A549 (cell line): ENCODE measurements around the gene UBAC1. TPM values are rescaled to one million over a fixed set of nuclear protein-coding genes. Genes with fewer than 3 reads are reported as not detected.

Experiments used
- ATAC-seq, 2 experiments: fragments of 200-7000 bp in 1 of 2; fragments of >200 bp in 1 of 2; cut with Nextera tagmentation in 1 of 2; cut with Tn5 transposase in 1 of 2; 3 replicates each; pipeline versions ENCODE4 v1.8.0 to v1.9.1; 2018 to 2020; ENCODE audit warnings: mild to moderate bottlenecking in 1 of 2, moderate library complexity in 1 of 2
- CTCF ChIA-PET: fragments of 300-600 bp; sonication (Branson Sonifier 250); formaldehyde crosslinking; extraction: SDS; loops from one replicate; lab custom pipeline; 2021; ENCODE audit warnings: antibody characterized with exemption, inconsistent platforms; lab: Yijun Ruan, JAX
- POLR2A ChIA-PET: fragments of 350-600 bp; formaldehyde crosslinking; extraction: SDS; loops from one replicate; lab custom pipeline; 2021; ENCODE audit warnings: antibody characterized with exemption, inconsistent platforms; lab: Yijun Ruan, JAX
- DNase-seq, 2 experiments: peaks; one replicate each; pipeline versions ENCODE4 v3.0.0 to v3.0.0-alpha.2; 2011 to 2016; ENCODE audit warnings: low read depth in 1 of 2, low spot score in 1 of 2
- FAIRE-seq: peaks from 2 replicates; lab custom pipeline; 2011; peaks lifted over from hg19 to GRCh38; lab: Jason Lieb, UNC
- H3K27ac ChIP-seq, 2 experiments: fragments of >200 bp; sonication (Bioruptor Twin); formaldehyde crosslinking; 3 replicates each; pipeline ENCODE4 v1.5.1; 2016 to 2017
- H3K4me1 ChIP-seq: fragments of >200 bp; sonication (Bioruptor Twin); formaldehyde crosslinking; 3 replicates; pipeline ENCODE4 v1.6.1; 2016
- H3K4me2 ChIP-seq: fragments of >200 bp; sonication (Bioruptor Twin); formaldehyde crosslinking; 3 replicates; pipeline ENCODE4 v1.6.1; 2016
- H3K4me3 ChIP-seq: fragments of >200 bp; sonication (Bioruptor Twin); formaldehyde crosslinking; 3 replicates; pipeline ENCODE4 v1.5.1; 2016
- H3K9me3 ChIP-seq: fragments of >200 bp; sonication (Bioruptor Twin); formaldehyde crosslinking; 3 replicates; pipeline ENCODE4 v1.6.1; 2016
- CEBPB ChIP-seq, 2 experiments: fragments of >200 bp in 1 of 2; sonication (Bioruptor Twin) in 1 of 2; formaldehyde crosslinking in 1 of 2; IDR thresholded peaks; 2 replicates each; pipeline ENCODE4 v1.6.1; 2012 to 2016
- CHD4 ChIP-seq: fragments of 200-600 bp; sonication (generic); IDR thresholded peaks from 2 replicates; pipeline ENCODE4 v1.6.1; 2016; ENCODE audit warnings: antibody characterized with exemption, mild to moderate bottlenecking, borderline replicate concordance
- CTCF ChIP-seq: fragments of >200 bp; sonication (Bioruptor Twin); formaldehyde crosslinking; IDR thresholded peaks from 3 replicates; pipeline ENCODE4 v1.5.1; 2016
- FOXS1 ChIP-seq: fragments of 250-450 bp; sonication (Bioruptor Pico); IDR thresholded peaks from 2 replicates; pipeline ENCODE4 v1.5.0; 2020; ENCODE audit warnings: mild to moderate bottlenecking, moderate library complexity
- GATA3 ChIP-seq: IDR thresholded peaks from 2 replicates; pipeline ENCODE4 v1.6.1; 2012; ENCODE audit warnings: borderline replicate concordance
- HMGXB4 ChIP-seq: fragments of 250-450 bp; sonication (Bioruptor Pico); IDR thresholded peaks from 2 replicates; pipeline ENCODE4 v1.5.0; 2021; ENCODE audit warnings: mild to moderate bottlenecking, moderate library complexity, borderline replicate concordance
- HOXB5 ChIP-seq: fragments of 250-450 bp; sonication (Bioruptor Pico); IDR thresholded peaks from 2 replicates; pipeline ENCODE4 v1.5.0; 2020; ENCODE audit warnings: mild to moderate bottlenecking, moderate library complexity
- JUN ChIP-seq, 2 experiments: fragments of >200 bp; sonication (Bioruptor Twin); formaldehyde crosslinking; IDR thresholded peaks; 2 replicates in 1 of 2; 3 replicates in 1 of 2; pipeline ENCODE4 v1.6.1; 2016 to 2017
- MYC ChIP-seq: IDR thresholded peaks from 2 replicates; pipeline ENCODE4 v1.6.1; 2012; ENCODE audit warnings: mild to moderate bottlenecking, inconsistent platforms, low read length, improper control_type of control experiment, borderline replicate concordance
- NR3C1 ChIP-seq: fragments of >200 bp; sonication (Bioruptor Twin); formaldehyde crosslinking; IDR thresholded peaks from 3 replicates; pipeline ENCODE4 v1.6.1; 2017
- POLR2A ChIP-seq: IDR thresholded peaks from 2 replicates; pipeline ENCODE4 v1.6.1; 2012; ENCODE audit warnings: mild to moderate bottlenecking, low read length
- SMC3 ChIP-seq: fragments of >200 bp; sonication (Bioruptor Twin); formaldehyde crosslinking; IDR thresholded peaks from 3 replicates; pipeline ENCODE4 v1.6.1; 2018; ENCODE audit warnings: inconsistent platforms
- USF2 ChIP-seq: fragments of 450-650 bp; IDR thresholded peaks from 2 replicates; pipeline ENCODE4 v1.6.1; 2014; ENCODE audit warnings: antibody characterized with exemption
- ZFP36 ChIP-seq: fragments of 450-650 bp; IDR thresholded peaks from 2 replicates; pipeline ENCODE4 v1.6.1; 2014; ENCODE audit warnings: borderline replicate concordance; ENCODE audit not compliant: partially characterized antibody
- ZSCAN20 ChIP-seq: fragments of 250-450 bp; sonication (Bioruptor Pico); IDR thresholded peaks from 2 replicates; pipeline ENCODE4 v1.8.0; 2022; ENCODE audit warnings: mild to moderate bottlenecking, moderate library complexity
- WGBS: methylation state at CpG from one replicate; pipeline ENCODE4 v1.1.6; 2017; ENCODE audit errors: missing lambda C conversion rate; 5-methylcytosine and 5-hydroxymethylcytosine counted together
- polyA plus RNA-seq, 4 experiments: library from polyadenylated mRNA; depleted of rRNA in 3 of 4; stranded (reverse); fragments of >200 nt; fragmentation: RNase III in 1 of 4; extraction: RNeasy Plus Mini Kit Qiagen cat#74134 plus additional on column Dnase treatment in 1 of 4; gene quantifications; 2 replicates in 3 of 4; 3 replicates in 1 of 4; pipeline ENCODE4 v1.2.3, GENCODE V29; 2011 to 2017

Gene UBAC1
- polyA plus RNA-seq, 2 of the 4 experiments (the other 2 are of a cell fraction): 30.8 to 37.6 TPM

DNA sequence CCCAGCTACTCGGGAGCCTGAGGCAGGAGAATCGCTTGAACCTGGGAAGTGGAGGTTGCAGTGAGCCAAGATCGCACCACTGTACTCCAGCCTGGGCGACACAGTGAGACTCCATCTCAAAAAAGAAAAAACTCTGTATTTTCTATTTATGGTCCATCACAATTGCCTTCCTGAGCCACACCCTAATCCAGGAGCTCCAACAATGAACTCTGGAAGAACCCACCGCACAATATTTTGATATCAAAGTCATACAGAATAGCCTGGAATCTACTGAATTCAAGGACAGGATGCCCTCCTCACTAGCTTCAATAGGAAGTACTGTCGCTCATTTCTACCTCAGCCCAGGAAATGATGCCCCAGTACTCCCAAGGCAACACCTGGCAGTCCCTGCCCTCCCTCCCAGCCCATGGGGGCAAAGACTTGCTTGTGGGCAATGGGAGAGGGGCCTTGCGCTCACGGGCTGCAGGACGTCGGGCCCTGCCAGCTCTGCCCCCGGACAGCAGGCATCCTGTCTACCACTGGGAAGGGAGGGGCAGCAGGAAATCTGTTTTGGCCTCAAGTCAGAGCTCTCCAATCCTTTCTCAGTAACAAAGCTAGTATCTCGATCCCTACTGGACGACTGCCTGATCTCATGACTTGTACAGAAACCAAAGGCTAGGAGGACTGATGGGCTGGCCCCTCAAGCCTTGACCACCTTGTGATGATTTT lies 19.7 kb downstream of the UBAC1 start (continued):
- no peak for TF ChIP-seq USF2
- TF ChIP-seq JUN (IDR thresholded peaks at IDR 0.05): no peak
- TF ChIP-seq POLR2A: no peak

DNA sequence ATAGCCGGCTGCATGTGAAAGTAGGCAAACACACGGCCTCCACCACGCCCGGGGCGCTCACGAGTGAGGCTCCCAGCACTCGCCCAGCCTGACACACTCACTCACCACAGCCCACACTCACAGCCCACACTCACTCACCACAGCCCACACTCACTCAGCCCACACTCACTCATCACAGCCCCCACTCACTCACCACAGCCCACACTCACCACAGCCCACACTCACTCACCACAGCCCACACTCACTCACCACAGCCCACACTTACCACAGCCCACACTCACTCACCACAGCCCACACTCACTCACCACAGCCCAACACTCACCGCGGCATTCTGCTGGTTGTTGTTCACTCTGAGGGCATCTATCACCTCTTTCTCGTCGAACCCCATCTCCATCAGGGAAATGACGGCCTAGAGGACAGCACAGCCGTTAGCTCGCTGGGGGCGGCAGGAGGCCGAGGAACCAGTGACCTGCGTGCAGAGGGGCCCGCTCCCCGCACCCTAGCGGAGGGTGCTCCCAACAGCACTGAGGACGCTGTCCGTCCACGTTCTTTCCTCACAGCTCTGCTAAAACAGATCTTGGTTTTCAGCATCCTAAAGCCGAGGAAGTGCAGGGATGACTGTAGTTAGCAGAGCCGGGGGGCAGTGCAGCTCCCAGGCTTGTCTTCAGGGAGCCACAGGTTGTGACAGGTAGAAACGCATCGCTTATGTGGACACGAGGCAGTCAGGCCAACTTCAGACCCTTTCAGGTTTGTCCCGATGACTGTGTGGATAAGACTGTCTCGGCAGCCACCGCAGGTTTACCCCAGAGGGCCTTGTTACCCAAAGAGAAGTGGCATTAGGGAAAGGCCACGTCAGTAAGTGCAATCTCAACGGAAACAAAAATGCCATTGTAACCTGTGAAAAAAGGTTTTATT lies 21.6 kb downstream of the UBAC1 start:
- H3K4me3 ChIP-seq: no peak overlapping the region
- DNase-seq: no peak
- no peak for FAIRE-seq
- no peak overlapping the region for H3K4me2 ChIP-seq
- ATAC-seq: no peak
- ChIA-PET CTCF (interaction anchor here (0.8 to 1.0 kb wide), 2 partner anchors 28 to 189 kb away, joined by 3 to 4 read pairs; no protein-coding TSS in a partner anchor), POLR2A (no interaction called here)
- H3K4me1 ChIP-seq: no peaks in the 10 kb centered on the region
- H3K9me3 ChIP-seq: no peaks in the 10 kb centered on the region
- TF ChIP-seq ZFP36 (no peak), ZSCAN20 (CRISPR knock-in tag) (no peak), SMC3 (no peak), FOXS1 (no peak), HOXB5 (no peak), HMGXB4 (CRISPR knock-in tag) (no peak), CEBPB (IDR thresholded peaks at IDR 0.05) (no peak), USF2 (no peak), CHD4 (no peak), NR3C1 (no peak), GATA3 (no peak), MYC (no peak), CTCF (no peak)
- H3K27ac ChIP-seq: no peak overlapping the region
- WGBS: 95% methylated on average over 33 of the region's 33 CpGs
